Activated CD8-positive, alpha-beta T cell treated with anti-CD3 and anti-CD28 coated beads for 36 hours (primary cell): ENCODE results near the gene GARIN5B. TPM values are rescaled to one million over a fixed set of nuclear protein-coding genes. Genes with fewer than 3 reads are reported as not detected.

Experiments
- ATAC-seq: fragments of 200-7000 bp; cut with Tn5 transposase; one replicate; pipeline ENCODE4 v1.10.0; 2021; ENCODE audit warnings: mild to moderate bottlenecking, moderate library complexity
- CTCF ChIA-PET: fragments of 350-600 bp; sonication (Branson Sonifier 250); formaldehyde crosslinking; loops from one replicate; lab custom pipeline; 2021; ENCODE audit warnings: antibody characterized with exemption; lab: Charles Lee
- POLR2A ChIA-PET: fragments of 350-600 bp; sonication (Branson Sonifier 250); formaldehyde crosslinking; loops from one replicate; lab custom pipeline; 2021; ENCODE audit warnings: antibody characterized with exemption; lab: Charles Lee
- DNase-seq: peaks from one replicate; pipeline ENCODE4 v3.0.0-alpha.2; 2020
- H3K27ac Mint-ChIP-seq: one replicate; pipeline ENCODE4 v1.8.0; 2021; ENCODE audit warnings: mild to moderate bottlenecking, mixed read lengths
- H3K27me3 Mint-ChIP-seq: one replicate; pipeline ENCODE4 v1.8.0; 2021; ENCODE audit warnings: mixed read lengths
- H3K36me3 Mint-ChIP-seq: one replicate; pipeline ENCODE4 v1.8.0; 2021; ENCODE audit warnings: low read depth, mixed read lengths
- H3K4me1 Mint-ChIP-seq: one replicate; pipeline ENCODE4 v1.8.0; 2021; ENCODE audit warnings: low read depth, mixed read lengths
- H3K4me3 Mint-ChIP-seq: one replicate; pipeline ENCODE4 v1.8.0; 2021; ENCODE audit warnings: mild to moderate bottlenecking, moderate library complexity, mixed read lengths
- H3K9me3 Mint-ChIP-seq: one replicate; pipeline ENCODE4 v1.8.0; 2021; ENCODE audit warnings: mixed read lengths
- intact Hi-C: fragments of 100-400 bp; cut with micrococcal nuclease; formaldehyde crosslinking; loops from one replicate; pipeline ENCODE4 v1.10.0; 2022
- total RNA-seq, 2 experiments: library from RNA; stranded (reverse); gene quantifications; one replicate each; pipeline ENCODE4 v1.2.3, GENCODE V29; 2021
- TF ChIP-seq, protein P1 (sequence below): fragments of 200-600 bp; IDR thresholded peaks from one replicate; pipeline ENCODE4 v1.8.0; 2022; ENCODE audit warnings: antibody characterized with exemption, mild to moderate bottlenecking

GARIN5B gene
- total RNA-seq, 2 experiments from 2014 or later = not detected

DNA sequence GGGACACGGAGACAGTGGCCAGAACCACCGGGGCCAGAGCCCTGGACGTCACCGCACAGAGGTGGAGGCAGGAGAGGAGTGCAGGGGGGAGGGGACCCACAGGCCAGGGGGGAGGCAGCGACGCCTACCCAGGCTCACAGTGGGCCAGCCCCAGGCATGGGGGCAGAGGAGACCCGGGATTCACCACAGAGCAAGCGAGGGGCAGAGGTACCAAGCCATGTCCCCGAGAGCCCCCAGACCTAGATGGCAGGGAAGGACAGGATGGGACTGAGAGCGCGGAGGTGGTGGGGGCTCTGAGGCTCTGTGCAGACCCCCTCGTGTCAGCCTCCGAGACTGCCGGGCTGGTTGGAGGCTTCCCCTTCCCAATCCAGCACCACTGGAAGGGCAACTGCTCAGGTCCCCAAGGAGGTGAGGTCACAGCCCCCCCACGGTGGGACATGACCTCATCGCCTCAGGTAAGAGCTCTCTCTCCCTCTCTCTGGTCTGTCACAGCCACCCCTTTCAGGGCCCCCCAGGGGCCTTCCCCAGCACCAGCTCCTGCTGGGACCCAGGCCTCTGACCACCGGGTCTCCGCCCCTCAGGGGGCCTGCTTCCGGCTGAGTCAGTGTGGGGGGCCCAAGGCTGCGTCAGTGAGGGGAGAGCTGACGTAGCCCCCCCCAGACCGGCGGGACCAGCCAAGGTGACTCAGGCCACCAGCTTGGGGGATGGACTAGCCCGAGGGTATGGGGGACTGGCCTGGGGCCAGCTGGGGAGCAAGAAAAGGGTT lies 9.4 kb upstream of the GARIN5B start:
- no peak overlapping the region for H3K27ac Mint-ChIP-seq
- ATAC-seq = peak; percentile 76
- peaks cover 43% of the 10 kb centered on the region for H3K27me3 Mint-ChIP-seq
- H3K4me1 Mint-ChIP-seq = peaks cover 13% of the 10 kb centered on the region
- TF ChIP-seq, protein P1, sequence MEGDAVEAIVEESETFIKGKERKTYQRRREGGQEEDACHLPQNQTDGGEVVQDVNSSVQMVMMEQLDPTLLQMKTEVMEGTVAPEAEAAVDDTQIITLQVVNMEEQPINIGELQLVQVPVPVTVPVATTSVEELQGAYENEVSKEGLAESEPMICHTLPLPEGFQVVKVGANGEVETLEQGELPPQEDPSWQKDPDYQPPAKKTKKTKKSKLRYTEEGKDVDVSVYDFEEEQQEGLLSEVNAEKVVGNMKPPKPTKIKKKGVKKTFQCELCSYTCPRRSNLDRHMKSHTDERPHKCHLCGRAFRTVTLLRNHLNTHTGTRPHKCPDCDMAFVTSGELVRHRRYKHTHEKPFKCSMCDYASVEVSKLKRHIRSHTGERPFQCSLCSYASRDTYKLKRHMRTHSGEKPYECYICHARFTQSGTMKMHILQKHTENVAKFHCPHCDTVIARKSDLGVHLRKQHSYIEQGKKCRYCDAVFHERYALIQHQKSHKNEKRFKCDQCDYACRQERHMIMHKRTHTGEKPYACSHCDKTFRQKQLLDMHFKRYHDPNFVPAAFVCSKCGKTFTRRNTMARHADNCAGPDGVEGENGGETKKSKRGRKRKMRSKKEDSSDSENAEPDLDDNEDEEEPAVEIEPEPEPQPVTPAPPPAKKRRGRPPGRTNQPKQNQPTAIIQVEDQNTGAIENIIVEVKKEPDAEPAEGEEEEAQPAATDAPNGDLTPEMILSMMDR = no peak
- H3K36me3 Mint-ChIP-seq = no peaks in the 10 kb centered on the region
- ChIA-PET POLR2A (interaction anchor here (0.7 to 8.1 kb wide), 3 partner anchors 11 to 20 kb away, joined by 3 to 37 read pairs (median 3); partner anchors contain the start of gene TMEM238), CTCF (interaction anchor here (1.2 to 1.8 kb wide), 2 partner anchors 10 to 71 kb away, joined by 3 to 7 read pairs; no protein-coding TSS in a partner anchor)
- no peaks in the 10 kb centered on the region for H3K9me3 Mint-ChIP-seq
- intact Hi-C loops = no loop called here
- H3K4me3 Mint-ChIP-seq = no peak overlapping the region
- peak; percentile 81 for DNase-seq

DNA sequence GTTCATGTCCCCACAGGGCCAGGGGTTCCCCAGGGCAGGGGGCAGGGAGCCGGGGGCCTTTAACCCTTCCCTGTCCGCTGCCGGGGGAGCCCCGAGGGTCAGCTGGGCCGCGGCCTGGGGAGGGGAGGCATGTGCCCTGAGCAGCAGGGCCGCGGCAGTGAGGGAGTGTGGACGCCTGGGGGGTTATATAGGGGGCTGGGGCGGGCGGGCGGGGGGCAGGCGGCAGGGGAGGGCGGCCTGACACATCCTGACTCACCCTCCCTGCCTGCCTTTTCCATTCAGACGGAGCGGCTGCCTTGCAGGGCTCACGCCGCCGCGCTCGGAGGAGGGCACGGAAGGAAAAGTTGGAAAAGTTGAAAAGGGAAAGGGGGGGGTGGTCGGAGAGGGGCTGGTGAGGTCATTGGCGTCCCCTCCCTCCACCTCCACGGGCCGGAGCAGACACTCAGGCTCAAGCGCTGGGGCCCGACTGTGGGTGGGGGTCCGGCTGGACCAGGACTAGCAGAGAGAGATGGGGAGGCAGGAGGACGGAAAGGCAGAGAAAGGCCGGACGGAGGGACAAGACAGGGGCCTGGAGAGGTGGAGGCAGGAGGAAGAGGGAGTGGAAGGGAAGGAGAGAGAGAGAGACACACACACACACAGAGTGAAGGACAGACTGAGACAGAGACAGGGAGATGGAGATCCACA lies 7.4 kb upstream of the GARIN5B start, which contains the start of gene IL11:
Gene IL11, minus strand, starts transcription at position 159 of the 684 bp plus-strand sequence. Its CDS starts 153 bp downstream, at position 6.
- no peaks in the 10 kb centered on the region for H3K9me3 Mint-ChIP-seq
- TF ChIP-seq, protein P1 = no peak
- H3K27ac Mint-ChIP-seq = no peak within 1 kb of the TSS
- ChIA-PET POLR2A (interaction anchor here (0.7 to 8.1 kb wide), 3 partner anchors 13 to 39 kb away, joined by 3 to 37 read pairs (median 4); partner anchors contain the start of genes TMEM238 and UBE2S), CTCF (no interaction called here)
- no peak for DNase-seq
- peaks cover 15% of the 10 kb centered on the region for H3K4me1 Mint-ChIP-seq
- H3K36me3 Mint-ChIP-seq = no peaks in the 10 kb centered on the region
- intact Hi-C loops = no loop called here
- peak within 1 kb of the TSS; percentile 57 for H3K4me3 Mint-ChIP-seq
- peaks cover 45% of the 10 kb centered on the region for H3K27me3 Mint-ChIP-seq
- ATAC-seq = no peak

DNA sequence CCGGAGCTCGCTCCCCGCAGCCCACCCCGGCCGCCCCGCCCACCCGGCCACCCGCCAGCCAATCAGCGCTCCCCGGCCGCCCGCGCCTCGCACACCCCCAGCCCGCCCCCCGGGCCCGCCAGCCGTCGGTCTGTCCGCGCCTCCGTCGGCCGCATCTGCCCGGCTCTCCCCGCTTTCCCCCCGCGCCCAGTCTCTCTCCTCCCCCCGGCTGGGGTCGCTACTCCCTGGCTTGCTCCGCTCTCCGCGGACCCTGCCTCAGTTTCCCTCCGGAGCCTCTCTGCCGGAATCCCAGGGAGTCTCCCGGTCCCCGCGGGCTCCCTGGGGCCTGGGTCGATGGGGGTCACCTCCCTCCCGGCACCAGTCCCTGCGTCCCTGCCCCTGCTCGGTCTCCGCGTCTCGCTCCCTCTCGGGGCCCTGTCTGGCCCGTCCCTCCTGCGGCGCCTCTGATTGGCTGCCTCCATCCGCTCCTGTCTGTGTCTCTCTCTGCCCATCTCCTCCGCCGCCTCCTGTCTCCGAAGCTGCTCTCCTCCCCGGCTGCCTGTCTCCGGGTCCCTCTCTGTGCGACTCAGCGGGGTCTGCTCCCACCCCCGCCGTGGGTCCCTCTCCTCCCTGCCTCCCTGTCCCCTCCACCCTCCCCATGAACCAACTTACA lies 6.7 kb upstream of the GARIN5B start:
- peaks cover 15% of the 10 kb centered on the region for H3K4me1 Mint-ChIP-seq
- peaks cover 43% of the 10 kb centered on the region for H3K27me3 Mint-ChIP-seq
- ATAC-seq (peak; percentile 62), DNase-seq (peak; percentile 66)
- CTCF ChIA-PET = no interaction called here
- H3K36me3 Mint-ChIP-seq = no peaks in the 10 kb centered on the region
- peak overlapping the region; percentile 57 for H3K4me3 Mint-ChIP-seq
- intact Hi-C loops = no loop called here
- TF ChIP-seq, protein P1 = no peak
- no peaks in the 10 kb centered on the region for H3K9me3 Mint-ChIP-seq
- H3K27ac Mint-ChIP-seq = no peak overlapping the region
- POLR2A ChIA-PET = interaction anchor here (1.1 to 8.1 kb wide), 2 partner anchors 14 to 15 kb away, joined by 4 to 37 read pairs; partner anchors contain the start of genes COX6B2 and TMEM238

DNA sequence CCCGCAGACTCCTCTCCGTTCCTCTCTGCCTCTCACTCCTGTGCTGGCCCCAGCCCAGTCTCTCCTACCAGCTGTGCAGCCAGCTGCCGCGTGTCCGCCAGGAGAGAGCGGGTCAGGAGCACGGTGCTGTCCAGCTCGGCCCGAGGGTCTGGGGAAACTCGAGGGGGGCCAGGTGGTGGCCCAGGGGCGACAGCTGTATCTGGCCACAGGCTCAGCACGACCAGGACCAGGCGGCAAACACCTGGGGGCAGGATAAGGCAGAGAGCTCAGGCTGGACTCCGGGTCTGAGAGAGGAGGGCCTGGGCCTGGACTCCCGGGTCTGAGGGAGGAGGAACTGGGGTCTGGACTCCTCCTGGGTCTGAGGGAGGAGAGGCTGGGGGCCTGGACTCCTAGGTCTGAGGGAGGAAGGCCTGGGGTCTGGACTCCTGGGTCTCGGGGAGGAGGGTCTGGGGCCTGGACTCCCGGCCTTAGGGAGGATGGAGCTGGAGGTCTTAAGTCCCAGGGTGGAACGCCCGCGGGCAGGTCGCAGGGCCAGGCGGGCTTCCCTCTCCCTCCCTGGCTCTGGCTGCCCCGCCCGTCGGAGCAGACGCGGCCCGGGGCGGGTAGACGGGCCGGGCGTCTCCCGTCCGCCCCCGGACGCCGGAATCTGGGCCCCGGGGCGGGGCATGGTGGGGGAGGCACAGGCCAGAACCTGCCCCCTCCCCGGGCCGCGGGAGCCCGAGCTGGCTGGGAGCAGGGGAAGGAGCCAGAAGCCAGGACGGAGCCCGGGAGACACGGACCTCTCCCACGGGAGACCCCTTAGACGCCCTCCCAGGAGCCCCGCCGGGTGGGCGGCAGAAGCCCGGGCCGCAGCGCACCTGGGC lies 5.9 kb upstream of the GARIN5B start:
- intact Hi-C loops = no loop called here
- no peak overlapping the region for H3K4me3 Mint-ChIP-seq

More for the DNA sequence above, 5.9 kb upstream of the GARIN5B start:
- POLR2A ChIA-PET = interaction anchor here (1.1 to 8.1 kb wide), 2 partner anchors 14 kb away, joined by 4 to 37 read pairs; partner anchors contain the start of genes COX6B2 and TMEM238
- H3K9me3 Mint-ChIP-seq = no peaks in the 10 kb centered on the region
- DNase-seq (peak; percentile 50), ATAC-seq (peak; percentile 48)
- TF ChIP-seq, protein P1 = no peak
- peaks cover 15% of the 10 kb centered on the region for H3K4me1 Mint-ChIP-seq
- peaks cover 42% of the 10 kb centered on the region for H3K27me3 Mint-ChIP-seq
- H3K27ac Mint-ChIP-seq = no peak overlapping the region
- CTCF ChIA-PET = interaction anchor here (1.4 kb wide), 1 partner anchor 135 kb away, joined by 3 read pairs; no protein-coding TSS in a partner anchor
- no peaks in the 10 kb centered on the region for H3K36me3 Mint-ChIP-seq
